GM19324 (cell line): ENCODE results near the gene WBP1.
"Not testable (repeated sequence)": the region's sequence is repeated elsewhere in the genome, so short reads cannot be mapped to it uniquely, and the experiment has no call there.

Experiments used
- ATAC-seq: cut with Tn5 transposase; IDR thresholded peaks from one replicate; pipeline ENCODE4 v1.9.1; 2021; ENCODE audit warnings: mild to moderate bottlenecking, moderate library complexity; ENCODE audit not compliant: unreplicated experiment, low FRiP score

WBP1 gene

DNA sequence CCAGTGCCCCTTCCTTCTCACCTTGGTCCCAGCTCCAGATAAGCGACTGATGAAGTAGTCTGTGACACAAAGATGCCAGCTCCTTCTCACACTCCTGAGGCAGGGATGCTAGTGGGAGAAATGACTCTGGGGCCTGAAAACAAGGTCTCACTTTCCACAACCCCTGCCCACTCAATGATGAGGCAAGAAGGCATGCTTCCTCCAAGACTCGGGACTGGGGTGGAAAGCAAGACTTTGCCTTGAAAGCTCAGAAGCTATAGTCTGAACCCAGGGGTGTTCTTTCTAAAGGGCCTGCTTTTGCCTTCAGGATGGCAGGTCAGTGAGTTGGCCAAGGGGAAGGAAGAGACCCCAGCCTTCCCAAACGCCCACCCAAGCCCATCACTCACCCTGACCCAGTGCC is 23.2 kb downstream of the WBP1 start:
- ATAC-seq, result no peak

DNA sequence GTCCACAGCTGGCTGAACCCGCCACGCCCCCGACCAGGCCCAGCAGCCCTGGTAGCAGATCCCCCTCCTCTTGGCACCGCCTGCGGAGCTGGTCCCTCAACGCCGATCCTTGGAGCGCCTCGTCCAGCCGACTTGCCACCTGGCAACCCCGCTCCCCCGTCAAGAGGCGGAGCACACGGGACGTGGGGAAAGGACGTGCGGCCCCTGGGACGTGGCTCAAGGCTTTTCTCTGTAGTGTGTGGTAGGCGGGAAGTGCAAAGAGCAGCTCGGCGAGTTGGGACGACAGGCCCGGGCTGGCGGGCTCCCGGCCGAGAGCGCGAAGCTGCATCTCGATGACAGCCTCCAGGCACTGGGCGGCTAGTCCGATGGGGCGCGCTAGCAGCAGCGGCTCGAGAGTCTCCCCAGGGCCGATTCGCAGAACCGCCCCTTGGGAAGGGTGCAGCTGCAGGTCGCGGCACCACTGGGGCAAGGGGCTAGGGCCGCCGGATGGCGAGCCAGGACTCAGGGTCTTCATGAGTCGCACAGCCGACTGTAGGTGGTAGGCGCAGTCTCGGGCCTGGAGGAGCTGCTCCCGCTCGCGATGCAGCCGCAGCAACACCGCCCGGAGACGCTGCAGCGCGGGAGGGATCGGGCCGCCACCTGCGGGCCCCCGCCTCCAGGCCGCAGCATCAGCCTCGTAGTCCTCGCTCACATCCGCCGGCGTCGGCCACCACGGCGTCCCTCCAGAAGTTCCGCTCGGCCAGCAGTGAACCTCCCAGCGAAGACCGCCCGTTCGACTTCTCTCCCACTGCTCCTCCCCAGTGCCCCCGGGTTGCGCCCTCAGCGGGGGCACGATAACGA is 23.9 kb downstream of the WBP1 start:
- ATAC-seq, result peak; percentile 51

DNA sequence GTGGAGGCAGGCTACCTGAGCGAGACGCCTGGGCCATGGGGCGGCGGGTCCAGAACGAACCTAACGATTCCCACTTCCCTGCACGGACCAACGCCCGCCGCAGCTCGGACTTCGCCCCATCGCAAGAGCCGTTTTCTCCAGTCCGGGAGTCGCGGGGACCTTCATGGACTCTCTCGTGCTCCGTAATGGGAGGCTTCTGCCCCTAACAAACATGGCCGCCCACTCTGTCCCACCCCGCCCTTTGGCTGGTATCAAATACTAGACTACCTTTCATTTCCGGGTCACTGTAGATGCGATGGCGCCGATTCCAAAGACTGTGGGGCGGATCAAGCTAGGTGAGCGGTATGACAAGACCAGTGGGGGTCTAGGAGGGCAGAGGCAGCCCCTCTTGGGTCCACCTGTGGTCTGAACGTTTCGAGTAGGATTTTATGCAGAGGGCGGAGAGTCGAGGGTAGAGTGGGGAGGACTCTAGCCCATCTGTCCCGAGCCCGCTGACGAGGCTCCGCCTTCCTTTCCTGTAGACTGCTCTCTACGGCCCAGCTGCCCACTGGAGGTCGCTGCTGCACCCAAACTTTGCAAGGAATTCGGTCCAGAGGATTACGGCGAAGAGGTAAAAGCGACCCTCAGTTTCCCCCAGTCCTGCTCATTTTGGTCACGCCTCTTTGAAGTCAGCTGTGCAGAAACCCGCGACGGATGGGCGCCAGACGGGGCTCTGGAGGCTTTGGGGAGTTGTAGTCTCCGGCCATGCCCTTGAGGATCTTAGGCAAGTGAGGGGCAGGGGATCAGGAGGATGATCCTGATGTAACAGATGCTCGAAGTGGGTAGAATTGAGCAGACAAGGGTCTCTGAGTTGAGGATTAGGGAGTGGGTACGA is 24.8 kb downstream of the WBP1 start, which contains the start of the genes CCDC142 and TTC31:
TSS of gene CCDC142 (minus strand) at position 198 of the 874 bp plus-strand sequence. CDS start at position 37, 161 bp downstream.
TSS of gene TTC31 (plus strand) at position 281 of the 874 bp plus-strand sequence. CDS start at position 296, 15 bp downstream.
- peak; percentile 90 for ATAC-seq

DNA sequence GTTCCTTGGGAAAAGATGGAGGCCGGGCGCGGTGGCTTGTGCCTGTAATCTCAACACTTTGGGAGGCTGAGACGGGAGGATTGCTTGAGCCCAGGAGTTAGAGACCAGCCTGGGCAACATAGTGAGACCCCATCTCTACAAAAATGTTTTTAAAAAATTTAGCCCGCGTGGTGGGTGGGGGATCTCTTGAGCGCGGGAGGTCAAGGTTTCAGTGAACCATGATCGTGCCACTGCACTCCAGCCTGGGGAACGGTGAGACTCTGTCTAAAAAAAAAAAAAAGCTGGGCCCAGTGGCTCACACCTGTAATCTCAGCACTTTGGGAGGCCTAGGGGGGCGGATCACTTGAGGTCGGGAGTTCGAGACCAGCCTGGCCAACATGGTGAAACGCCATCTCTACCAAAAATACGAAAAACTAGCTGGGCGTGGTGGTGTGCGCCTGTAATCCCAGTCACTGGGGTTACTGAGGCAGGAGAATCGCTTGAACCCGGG is 25.5 kb downstream of the WBP1 start:
- not testable (repeated sequence) for ATAC-seq

DNA sequence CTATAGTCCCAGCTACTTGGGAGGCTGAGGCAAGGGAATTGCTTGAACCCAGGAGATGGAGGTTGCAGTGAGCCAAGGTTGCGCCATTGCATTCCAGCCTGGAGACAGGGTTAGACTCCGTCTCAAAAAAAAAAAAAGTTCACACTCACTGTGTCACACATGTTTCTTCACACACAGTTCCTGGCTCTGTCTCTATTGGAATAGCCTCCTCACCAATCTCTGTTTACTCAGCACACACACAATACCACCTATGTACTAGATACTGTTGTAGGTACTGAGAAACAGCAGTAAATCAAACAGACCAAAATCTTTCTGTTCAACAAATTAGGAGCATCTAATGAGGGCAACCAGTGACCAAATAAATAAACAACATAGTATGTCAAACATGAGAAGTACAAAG is 27.9 kb downstream of the WBP1 start:
- ATAC-seq, result no peak

GRCh38 chr2:74488643-74489481 is 30.6 kb downstream of the WBP1 start:
- ATAC-seq, result no peak

- no peak for ATAC-seq
Observed at GRCh38 chr2:74489906-74490305, 31.7 kb downstream of the WBP1 start.

DNA sequence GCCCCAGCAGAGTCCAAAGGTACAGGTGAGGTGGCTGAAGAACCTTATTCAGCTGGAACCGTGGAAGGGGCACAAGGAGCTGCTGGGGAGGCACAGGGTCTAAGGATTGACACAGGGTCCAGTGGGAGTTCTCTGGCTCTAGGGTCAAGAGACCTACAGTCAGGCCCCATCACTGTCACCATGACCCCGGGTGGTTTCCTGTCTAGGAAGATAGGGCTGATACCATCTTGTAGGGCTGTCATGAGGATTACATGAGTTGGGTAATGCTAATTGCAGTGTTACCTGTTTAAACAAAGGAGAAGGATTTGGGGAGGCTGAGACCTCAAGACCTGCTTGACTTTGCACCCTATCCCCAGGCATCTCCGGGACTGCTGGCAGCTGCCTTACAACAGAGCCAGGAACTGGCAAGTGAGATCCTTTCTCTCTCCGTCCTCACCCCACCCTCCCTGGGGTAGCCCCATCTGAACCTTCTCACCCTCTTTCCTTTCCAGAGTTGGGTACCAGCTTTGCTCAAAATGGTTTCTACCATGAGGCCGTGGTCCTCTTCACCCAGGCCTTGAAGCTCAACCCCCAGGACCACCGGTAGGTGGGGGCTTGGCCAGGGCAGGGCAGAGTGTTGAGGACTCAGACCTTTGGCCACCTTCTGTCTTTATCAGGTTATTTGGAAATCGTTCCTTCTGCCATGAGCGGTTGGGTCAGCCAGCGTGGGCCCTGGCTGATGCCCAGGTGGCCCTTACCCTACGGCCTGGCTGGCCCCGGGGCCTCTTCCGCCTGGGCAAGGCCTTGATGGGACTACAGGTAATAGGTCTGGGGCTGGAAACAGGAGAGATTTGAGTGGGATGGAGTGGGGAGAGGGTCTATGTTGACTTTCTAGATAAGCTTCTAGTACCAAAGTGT is 33.7 kb downstream of the WBP1 start:
- no peak for ATAC-seq

DNA sequence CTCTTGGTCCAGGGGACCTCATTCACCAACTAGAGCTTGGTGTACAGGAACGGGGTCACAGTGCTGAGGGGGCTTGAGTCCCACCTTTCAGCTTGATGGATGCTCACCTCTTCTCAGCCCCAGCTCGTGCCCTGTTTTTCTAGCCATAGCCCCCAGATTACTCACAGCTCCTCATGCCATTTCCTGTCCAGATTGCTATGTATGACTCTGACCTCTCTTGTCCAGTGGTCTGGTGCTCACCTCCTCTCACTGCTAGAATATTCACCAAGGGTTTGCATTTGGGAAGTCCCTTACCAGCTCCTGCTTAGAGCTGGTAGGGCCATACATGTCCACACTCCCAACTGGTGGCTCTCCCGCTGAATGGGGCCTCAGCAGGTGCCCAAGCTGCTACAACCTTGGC is 35.3 kb downstream of the WBP1 start:
- ATAC-seq, result no peak

- ATAC-seq, result no peak
Observed at GRCh38 chr2:74495440-74495839, 37.2 kb downstream of the WBP1 start.

DNA sequence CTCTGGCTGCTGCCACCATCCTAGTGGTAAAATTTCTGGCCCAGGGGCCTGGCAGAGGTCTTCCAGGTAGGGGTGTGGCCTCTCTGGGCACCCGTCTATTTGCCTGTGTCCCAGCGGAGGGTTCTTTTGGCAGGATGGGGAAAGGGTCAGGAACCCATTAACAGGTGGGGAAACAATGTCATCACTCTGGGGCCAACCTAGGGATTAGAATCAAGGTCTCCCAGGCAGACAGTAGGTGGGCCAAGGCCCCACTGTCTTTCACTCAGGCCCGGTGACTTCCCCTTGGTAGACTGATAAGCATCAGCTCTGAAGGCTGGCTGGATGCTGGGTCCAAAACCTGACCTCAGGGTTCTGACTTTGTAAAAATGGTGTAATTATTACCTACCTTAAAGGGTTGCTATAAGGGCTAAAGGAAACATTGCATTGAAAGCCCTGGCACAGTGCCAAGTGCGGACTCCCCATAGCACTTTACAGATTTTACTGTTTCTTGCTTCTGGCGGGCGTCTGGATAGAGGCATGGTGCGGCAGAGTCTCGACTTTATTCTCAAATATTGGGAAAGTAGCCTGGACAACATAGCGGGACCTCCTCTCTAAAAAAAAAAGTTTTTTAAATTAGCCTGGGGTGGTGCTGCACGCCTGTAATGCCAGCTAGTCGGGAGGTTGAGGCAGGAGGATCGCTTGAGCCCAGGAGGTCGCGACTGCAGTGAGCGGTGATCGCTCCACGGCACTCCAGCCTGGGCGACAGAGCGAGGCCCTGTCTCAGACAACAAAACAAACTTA is 38.9 kb downstream of the WBP1 start:
- no peak for ATAC-seq

DNA sequence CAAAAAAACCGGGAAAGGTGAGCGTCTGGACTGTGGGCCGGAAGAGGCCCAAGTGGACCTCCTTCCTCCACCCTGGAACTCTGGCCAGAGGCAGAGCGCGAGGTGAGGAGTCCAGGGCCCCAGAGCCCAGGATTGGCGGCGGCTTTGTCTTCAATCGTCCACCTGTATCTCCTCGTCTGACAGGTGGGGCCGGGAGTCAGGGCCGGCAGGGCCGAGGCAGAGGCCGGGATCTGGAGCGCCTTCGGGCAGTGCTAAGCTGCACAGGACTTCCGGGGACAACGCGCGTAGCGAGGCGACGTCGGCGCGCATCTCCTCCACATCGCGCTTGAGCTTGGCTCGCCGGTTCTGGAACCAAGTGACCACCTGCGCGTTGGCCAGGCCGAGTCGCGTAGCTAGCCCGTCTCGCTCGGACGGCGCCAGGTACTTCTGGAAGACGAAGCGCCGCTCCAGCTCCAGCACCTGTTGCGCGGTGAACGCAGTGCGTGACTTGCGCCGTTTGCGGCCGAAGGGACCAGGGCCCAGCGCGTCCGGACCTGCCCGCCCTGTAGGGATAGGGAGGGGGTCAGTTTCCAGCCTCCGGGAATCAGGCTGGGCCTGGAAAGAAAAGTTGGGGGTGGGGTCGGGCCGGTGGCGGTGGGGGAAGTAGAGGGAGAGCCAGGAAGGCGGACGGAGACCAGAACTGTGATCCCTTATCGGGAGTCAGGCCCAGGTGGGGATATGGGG is 39.7 kb downstream of the WBP1 start:
- ATAC-seq, result no peak

DNA sequence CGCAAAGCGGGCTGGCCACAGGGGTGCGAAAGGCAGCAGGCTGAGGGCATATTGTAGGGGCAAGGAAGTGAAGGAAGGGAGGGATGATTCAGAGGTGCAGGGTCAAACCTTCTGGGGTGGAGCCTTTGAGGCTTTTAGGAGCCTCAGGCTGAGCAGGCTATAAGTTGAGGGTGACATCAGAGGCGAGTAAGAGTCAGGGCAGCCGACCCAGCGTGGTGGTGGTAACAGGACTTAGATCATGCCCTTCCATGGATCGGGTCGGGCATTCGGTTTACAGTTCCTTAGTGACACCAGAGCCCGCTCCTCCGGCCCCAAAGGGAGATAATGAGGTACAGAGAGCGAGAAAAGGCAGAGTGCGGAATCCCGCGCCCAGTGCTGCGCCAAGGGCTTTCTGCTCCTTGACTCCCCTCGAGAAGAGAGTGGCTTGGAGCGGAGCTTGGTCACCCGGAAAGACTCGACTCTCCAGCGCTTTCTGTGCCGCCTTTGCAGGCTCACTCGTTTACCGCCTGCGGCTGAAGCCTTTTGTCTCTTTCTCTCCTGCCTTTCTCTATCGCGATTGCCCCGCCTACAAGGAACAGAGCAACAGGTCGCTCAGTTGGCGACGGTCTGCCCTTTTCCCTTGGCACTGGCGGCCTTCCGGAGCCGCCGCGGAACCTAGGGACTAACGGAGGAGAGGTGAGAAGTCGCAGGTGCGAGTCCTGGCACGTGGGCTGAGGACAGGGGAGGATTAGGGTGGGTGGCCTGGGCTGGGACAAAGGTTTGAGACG is 40.4 kb downstream of the WBP1 start:
- no peak for ATAC-seq

DNA sequence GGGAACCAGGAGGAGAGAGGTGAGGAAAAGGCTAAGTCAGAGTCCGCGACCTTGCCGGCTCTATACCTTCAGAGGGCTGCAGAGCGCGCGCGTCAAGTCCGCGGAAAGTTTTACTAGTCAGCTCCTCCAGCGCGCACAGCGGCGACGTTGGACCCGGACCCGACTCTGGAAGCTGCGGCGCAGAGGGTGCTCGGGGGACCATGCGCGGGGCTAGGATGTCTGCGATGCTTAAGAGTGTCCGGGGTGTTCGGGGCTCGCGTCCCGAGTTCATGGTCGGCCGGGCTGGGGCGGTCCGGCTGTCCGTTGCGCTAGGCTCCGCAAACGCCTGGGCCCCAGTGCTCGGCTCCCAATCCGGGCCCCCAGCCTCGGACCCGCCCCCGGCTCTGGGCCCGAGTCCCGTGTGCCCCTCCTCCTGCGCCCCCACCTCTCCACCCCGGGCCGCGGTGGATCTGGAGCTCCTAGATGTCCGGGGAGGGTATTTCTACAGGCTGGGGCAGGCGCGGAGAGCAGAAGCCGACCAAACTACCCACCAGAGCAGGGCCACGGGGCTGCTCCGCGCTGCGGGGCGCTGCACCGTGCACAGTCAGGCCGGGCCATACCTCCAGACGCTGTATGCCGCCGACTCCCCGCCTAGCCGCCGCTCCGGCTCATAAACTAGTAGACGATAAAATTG is 41.2 kb downstream of the WBP1 start, which contains the start of gene LBX2:
TSS of gene LBX2 (minus strand) at position 337 of the 673 bp plus-strand sequence. CDS start at position 271, 66 bp downstream.
- no peak for ATAC-seq

DNA sequence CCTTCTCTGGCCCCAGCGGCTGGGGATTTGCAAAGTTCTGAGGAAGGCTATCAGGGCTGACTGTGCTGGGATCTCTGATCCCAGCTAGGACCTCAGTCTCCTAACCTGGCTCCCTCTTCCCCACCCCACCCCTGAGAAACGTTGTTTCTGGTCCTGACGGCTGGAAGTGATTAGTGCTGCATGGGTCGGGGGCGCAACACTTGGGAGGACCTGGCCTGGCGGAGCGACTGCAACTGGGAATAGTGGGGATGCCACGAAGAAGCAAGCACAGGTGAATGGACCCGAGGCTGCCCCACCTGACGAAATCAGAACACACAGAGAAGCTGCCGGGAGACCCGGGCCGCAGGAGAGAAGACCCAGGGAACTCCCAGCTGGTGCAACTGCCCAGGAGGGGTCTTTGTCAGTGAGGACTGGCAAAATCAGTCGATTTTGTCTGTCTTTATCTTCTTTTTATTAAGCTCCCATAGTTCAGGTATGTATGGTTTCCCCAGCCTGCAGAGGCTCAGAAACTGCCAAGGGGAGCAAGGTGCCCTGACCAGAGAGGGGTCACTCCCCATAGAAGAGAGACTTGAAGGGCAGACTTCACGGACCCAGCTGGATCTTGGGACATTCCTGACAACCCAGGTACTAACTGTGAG is 41.8 kb downstream of the WBP1 start:
- ATAC-seq, result no peak

- ATAC-seq, result no peak
Observed at GRCh38 chr2:74500578-74500946, 42.3 kb downstream of the WBP1 start.
